SK-N-MC (cell line): ENCODE measurements around the gene STAG2.

Experiments used
- EZH2 ChIP-seq: fragments of 200-600 bp; sonication (generic); IDR thresholded peaks from one replicate; pipeline ENCODE4 v1.6.1; 2017; ENCODE audit warnings: antibody characterized with exemption
- FOXP2 ChIP-seq: optimal IDR thresholded peaks from 2 replicates; pipeline ENCODE3; 2011; ENCODE audit warnings: mild to moderate bottlenecking, moderate library complexity; ENCODE audit not compliant: insufficient read depth; ENCODE audit errors: extremely low read length, control extremely low read depth
- POLR2AphosphoS5 ChIP-seq: IDR thresholded peaks from 2 replicates; pipeline ENCODE4 v1.6.1; 2012; ENCODE audit warnings: mild to moderate bottlenecking, low read depth, low read length, borderline replicate concordance

GRCh38 chrX:124018023-124018422 is 56.5 kb downstream of the STAG2 start:
- TF ChIP-seq POLR2AphosphoS5 (no peak), EZH2 (no peak), FOXP2 (no peak)
